Measurements from ENCODE around the gene SFMBT1. TPM values are rescaled to one million over a fixed set of nuclear protein-coding genes. Genes with fewer than 3 reads are reported as not detected.

SFMBT1 gene
- total RNA-seq: 19.7 and 20.5 TPM in 2 replicates
- long read RNA-seq, full-length matches to known transcripts: 3 of 50 reads
- long read RNA-seq, partial matches to known transcripts: 37 of 50 reads
- long read RNA-seq, other reads (novel, unspliced or antisense): 10 of 50 reads

- peak; percentile 57 for DNase-seq (ENCODE audit: low spot score, unreplicated experiment)
- no peak for TF ChIP-seq CTCF (IDR thresholded peaks at IDR 0.05; ENCODE audit: unreplicated experiment)
- Mint-ChIP-seq H3K4me1 (ENCODE audit: low read depth) (peaks cover 17% of the 10 kb centered on the region), H3K27ac (peak within 1 kb of the TSS; percentile 97), H3K4me3 (ENCODE audit: low read depth) (peak within 1 kb of the TSS; percentile 90), H3K27me3 (peaks cover 31% of the 10 kb centered on the region), H3K9me3 (ENCODE audit: low read depth) (no peaks in the 10 kb centered on the region), H3K36me3 (ENCODE audit: insufficient read depth) (no peaks in the 10 kb centered on the region)
Observed at GRCh38 chr3:53045518-53046170, at the start of gene SFMBT1. Gene SFMBT1 (minus strand): TSS chr3:53046073. CDS start chr3:52969128, 76,945 bp downstream.

GRCh38 chr3:53092942-53093341, 47.1 kb upstream of the SFMBT1 start:
- H3K27me3 Mint-ChIP-seq: no peaks in the 10 kb centered on the region
- H3K4me3 Mint-ChIP-seq (ENCODE audit: low read depth): no peak overlapping the region
- H3K9me3 Mint-ChIP-seq (ENCODE audit: low read depth): no peaks in the 10 kb centered on the region
- H3K36me3 Mint-ChIP-seq (ENCODE audit: insufficient read depth): peaks cover 10% of the 10 kb centered on the region
- H3K4me1 Mint-ChIP-seq (ENCODE audit: low read depth): peaks cover 42% of the 10 kb centered on the region
- no peak for TF ChIP-seq CTCF (IDR thresholded peaks at IDR 0.05; ENCODE audit: unreplicated experiment)
- no peak for DNase-seq (ENCODE audit: low spot score, unreplicated experiment)
- H3K27ac Mint-ChIP-seq: peak overlapping the region; percentile 49

- H3K27ac Mint-ChIP-seq: peak overlapping the region; percentile 88
- H3K9me3 Mint-ChIP-seq (ENCODE audit: low read depth): no peaks in the 10 kb centered on the region
- no peak for TF ChIP-seq CTCF (IDR thresholded peaks at IDR 0.05; ENCODE audit: unreplicated experiment)
- no peak for DNase-seq (ENCODE audit: low spot score, unreplicated experiment)
- H3K4me1 Mint-ChIP-seq (ENCODE audit: low read depth): peaks cover 45% of the 10 kb centered on the region
- H3K4me3 Mint-ChIP-seq (ENCODE audit: low read depth): no peak overlapping the region
- peaks cover 11% of the 10 kb centered on the region for H3K36me3 Mint-ChIP-seq (ENCODE audit: insufficient read depth)
- no peaks in the 10 kb centered on the region for H3K27me3 Mint-ChIP-seq
Observed at GRCh38 chr3:53092216-53092615, 46.3 kb upstream of the SFMBT1 start.

GRCh38 chr3:53091011-53091410, 45.1 kb upstream of the SFMBT1 start:
- Mint-ChIP-seq H3K4me1 (ENCODE audit: low read depth) (peaks cover 45% of the 10 kb centered on the region), H3K27me3 (no peaks in the 10 kb centered on the region), H3K4me3 (ENCODE audit: low read depth) (peak overlapping the region; percentile 24), H3K27ac (peak overlapping the region; percentile 93), H3K9me3 (ENCODE audit: low read depth) (no peaks in the 10 kb centered on the region), H3K36me3 (ENCODE audit: insufficient read depth) (peaks cover 12% of the 10 kb centered on the region)
- no peak for DNase-seq (ENCODE audit: low spot score, unreplicated experiment)
- no peak for TF ChIP-seq CTCF (IDR thresholded peaks at IDR 0.05; ENCODE audit: unreplicated experiment)

- H3K36me3 Mint-ChIP-seq (ENCODE audit: insufficient read depth): peaks cover 11% of the 10 kb centered on the region
- H3K9me3 Mint-ChIP-seq (ENCODE audit: low read depth): no peaks in the 10 kb centered on the region
- H3K4me1 Mint-ChIP-seq (ENCODE audit: low read depth): peaks cover 51% of the 10 kb centered on the region
- DNase-seq (ENCODE audit: low spot score, unreplicated experiment): no peak
- no peak overlapping the region for H3K4me3 Mint-ChIP-seq (ENCODE audit: low read depth)
- no peaks in the 10 kb centered on the region for H3K27me3 Mint-ChIP-seq
- H3K27ac Mint-ChIP-seq: peak overlapping the region; percentile 76
- TF ChIP-seq CTCF (IDR thresholded peaks at IDR 0.05; ENCODE audit: unreplicated experiment): no peak
Observed at GRCh38 chr3:53089511-53089910, 43.6 kb upstream of the SFMBT1 start.
